PC-3 (cell line): Measurements from ENCODE around the gene MAGI2.

Experiments
- EZH2 ChIP-seq: fragments of 300-600 bp; sonication (generic); IDR thresholded peaks from one replicate; pipeline ENCODE4 v1.6.1; 2017; ENCODE audit warnings: antibody characterized with exemption, mild to moderate bottlenecking, low read length; ENCODE audit not compliant: unreplicated experiment
- EZH2phosphoT487 ChIP-seq: fragments of 300-600 bp; sonication (generic); IDR thresholded peaks from 2 replicates; pipeline ENCODE4 v1.6.1; 2018; ENCODE audit warnings: mild to moderate bottlenecking, antibody characterized with exemption, low read length, borderline replicate concordance
- TF ChIP-seq, protein P1 (sequence below): fragments of 300-600 bp; sonication (generic); conservative IDR thresholded peaks from 2 replicates; pipeline ENCODE4 v1.5.1; 2017; ENCODE audit warnings: antibody characterized with exemption, low read depth, mild to moderate bottlenecking, low read length

DNA sequence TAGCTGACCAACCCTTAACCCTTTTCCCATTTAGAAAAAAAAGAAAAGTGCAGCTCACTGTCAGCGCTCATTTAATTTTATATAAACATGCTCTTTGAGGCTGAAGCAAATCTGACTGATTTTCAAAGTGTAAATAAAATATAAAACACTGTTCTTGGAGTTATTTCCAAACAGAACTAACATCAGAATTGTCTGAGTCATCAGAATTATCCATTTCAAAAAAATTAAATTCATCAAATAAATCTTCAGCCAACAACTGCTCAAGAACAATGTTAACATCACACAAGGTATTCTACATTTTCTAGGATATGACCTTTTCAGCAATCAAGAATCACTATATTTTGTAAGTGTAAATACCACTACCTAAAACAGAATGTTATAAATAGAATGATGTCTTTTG, 93.6 kb downstream of the MAGI2 start:
- TF ChIP-seq, protein P1, sequence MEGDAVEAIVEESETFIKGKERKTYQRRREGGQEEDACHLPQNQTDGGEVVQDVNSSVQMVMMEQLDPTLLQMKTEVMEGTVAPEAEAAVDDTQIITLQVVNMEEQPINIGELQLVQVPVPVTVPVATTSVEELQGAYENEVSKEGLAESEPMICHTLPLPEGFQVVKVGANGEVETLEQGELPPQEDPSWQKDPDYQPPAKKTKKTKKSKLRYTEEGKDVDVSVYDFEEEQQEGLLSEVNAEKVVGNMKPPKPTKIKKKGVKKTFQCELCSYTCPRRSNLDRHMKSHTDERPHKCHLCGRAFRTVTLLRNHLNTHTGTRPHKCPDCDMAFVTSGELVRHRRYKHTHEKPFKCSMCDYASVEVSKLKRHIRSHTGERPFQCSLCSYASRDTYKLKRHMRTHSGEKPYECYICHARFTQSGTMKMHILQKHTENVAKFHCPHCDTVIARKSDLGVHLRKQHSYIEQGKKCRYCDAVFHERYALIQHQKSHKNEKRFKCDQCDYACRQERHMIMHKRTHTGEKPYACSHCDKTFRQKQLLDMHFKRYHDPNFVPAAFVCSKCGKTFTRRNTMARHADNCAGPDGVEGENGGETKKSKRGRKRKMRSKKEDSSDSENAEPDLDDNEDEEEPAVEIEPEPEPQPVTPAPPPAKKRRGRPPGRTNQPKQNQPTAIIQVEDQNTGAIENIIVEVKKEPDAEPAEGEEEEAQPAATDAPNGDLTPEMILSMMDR = no peak
- TF ChIP-seq EZH2phosphoT487 = no peak
- TF ChIP-seq EZH2 = no peak
